ENCODE results near the gene TBKBP1.

Gene TBKBP1

DNA sequence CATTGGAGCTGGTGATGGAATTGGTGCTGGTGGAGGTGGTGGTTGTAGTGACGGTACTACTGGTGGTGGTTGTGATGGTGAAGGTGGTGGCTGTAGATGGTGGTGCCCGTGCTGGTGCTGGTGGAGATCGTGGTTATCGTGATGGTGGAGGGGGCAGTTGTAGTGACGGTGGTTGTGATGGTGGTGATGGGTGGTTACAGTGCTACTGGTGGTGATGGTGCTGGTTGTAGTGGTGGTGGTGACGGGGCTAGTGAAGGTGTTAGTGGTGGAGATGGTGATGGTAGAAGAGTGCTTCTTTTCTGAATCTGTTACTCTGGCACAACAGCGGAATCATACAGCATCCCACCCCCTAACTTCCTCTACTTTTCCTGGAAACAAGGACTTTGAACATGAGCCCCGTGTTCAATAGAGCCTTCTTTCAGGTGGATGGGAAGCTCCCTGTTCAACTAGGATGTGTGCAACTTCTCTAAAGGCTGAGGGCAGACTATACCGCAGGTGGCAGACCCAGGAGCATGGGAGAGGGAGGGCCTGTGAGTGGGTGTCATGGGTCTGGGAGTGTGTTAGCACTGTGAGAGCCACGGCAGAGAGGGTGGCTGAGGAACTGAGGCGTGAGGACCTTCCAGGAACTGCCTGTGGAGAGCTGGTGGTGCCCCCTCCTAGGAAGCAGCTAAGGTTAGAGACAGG is 47.3 kb downstream of the TBKBP1 start:
- ChIA-PET CTCF (interaction anchor here (0.7 to 3.6 kb wide), 5 partner anchors 9 to 43 kb away, joined by 3 to 14 read pairs (median 3); partner anchors contain the start of gene TBX21), POLR2A (no interaction called here)
- TF ChIP-seq, protein P1, sequence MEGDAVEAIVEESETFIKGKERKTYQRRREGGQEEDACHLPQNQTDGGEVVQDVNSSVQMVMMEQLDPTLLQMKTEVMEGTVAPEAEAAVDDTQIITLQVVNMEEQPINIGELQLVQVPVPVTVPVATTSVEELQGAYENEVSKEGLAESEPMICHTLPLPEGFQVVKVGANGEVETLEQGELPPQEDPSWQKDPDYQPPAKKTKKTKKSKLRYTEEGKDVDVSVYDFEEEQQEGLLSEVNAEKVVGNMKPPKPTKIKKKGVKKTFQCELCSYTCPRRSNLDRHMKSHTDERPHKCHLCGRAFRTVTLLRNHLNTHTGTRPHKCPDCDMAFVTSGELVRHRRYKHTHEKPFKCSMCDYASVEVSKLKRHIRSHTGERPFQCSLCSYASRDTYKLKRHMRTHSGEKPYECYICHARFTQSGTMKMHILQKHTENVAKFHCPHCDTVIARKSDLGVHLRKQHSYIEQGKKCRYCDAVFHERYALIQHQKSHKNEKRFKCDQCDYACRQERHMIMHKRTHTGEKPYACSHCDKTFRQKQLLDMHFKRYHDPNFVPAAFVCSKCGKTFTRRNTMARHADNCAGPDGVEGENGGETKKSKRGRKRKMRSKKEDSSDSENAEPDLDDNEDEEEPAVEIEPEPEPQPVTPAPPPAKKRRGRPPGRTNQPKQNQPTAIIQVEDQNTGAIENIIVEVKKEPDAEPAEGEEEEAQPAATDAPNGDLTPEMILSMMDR (IDR thresholded peaks at IDR 0.05; ENCODE audit: insufficient read depth, low read length, missing control alignments) = no peak
- no peak overlapping the region for H3K4me3 ChIP-seq (ENCODE audit: low read depth, low read length)
- DNase-seq (ENCODE audit: low read depth, low spot score) = no peak

DNA sequence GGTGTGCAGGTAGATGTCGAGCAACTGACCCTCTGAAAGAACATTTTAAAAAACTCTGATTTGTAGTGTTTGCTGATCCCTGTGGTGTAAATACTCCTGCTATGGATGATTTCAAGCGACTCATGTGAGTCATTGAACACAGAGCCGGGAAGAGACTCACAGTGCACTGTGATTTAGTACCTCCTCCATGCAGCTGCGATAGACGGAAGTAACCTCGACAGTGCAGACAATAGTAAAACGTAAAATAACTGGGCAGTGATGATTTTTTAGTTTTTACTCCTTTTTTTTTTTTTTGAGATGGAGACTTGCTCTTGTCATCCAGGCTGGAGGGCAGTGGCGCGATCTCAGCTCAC is 47.8 kb downstream of the TBKBP1 start:
- H3K4me3 ChIP-seq (ENCODE audit: low read depth, low read length) = no peak overlapping the region
- DNase-seq (ENCODE audit: low read depth, low spot score) = no peak
- POLR2A ChIA-PET = no interaction called here
- TF ChIP-seq, protein P1 (IDR thresholded peaks at IDR 0.05; ENCODE audit: insufficient read depth, low read length, missing control alignments) = no peak
- CTCF ChIA-PET = interaction anchor here (0.5 to 3.6 kb wide), 8 partner anchors 9 to 60 kb away, joined by 3 to 14 read pairs (median 3); partner anchors contain the start of gene TBX21

DNA sequence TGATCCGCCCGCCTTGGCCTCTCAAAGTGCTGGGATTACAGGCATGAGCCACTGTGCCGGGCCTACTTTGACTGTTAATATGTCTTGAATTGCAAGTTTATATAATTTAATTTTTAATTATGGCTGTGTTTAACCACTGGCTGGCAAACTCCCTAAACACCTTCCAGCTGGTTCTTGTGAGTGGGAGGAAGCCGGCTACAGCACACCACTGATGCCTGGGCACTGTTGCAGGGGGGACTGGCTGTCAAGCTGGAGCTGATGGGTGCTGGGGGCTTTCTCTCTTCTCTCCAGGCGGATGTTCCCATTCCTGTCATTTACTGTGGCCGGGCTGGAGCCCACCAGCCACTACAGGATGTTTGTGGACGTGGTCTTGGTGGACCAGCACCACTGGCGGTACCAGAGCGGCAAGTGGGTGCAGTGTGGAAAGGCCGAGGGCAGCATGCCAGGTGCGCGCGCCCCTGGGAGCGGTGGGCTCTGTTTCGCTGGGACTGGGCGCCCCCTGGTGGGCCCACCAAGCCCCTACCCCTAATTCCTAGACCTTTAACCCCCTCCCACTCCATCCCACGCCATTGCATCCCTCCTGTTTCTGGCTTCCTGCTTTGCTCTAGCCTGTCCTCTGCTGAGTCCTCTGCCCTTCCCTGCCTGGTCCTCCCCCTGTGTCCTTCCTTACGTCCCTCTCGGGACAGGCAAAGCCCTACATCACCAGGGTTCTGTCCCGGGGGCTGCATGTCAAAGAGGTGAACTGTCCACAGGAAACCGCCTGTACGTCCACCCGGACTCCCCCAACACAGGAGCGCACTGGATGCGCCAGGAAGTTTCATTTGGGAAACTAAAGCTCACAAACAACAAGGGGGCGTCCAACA is 48.6 kb downstream of the TBKBP1 start:
- ChIA-PET CTCF (interaction anchor here (0.5 to 3.6 kb wide), 6 partner anchors 10 to 61 kb away, joined by 3 to 14 read pairs (median 4); partner anchors contain the start of gene TBX21), POLR2A (no interaction called here)
- DNase-seq (ENCODE audit: low read depth, low spot score) = no peak
- H3K4me3 ChIP-seq (ENCODE audit: low read depth, low read length) = no peak overlapping the region
- TF ChIP-seq, protein P1 (IDR thresholded peaks at IDR 0.05; ENCODE audit: insufficient read depth, low read length, missing control alignments) = peak; percentile 30

DNA sequence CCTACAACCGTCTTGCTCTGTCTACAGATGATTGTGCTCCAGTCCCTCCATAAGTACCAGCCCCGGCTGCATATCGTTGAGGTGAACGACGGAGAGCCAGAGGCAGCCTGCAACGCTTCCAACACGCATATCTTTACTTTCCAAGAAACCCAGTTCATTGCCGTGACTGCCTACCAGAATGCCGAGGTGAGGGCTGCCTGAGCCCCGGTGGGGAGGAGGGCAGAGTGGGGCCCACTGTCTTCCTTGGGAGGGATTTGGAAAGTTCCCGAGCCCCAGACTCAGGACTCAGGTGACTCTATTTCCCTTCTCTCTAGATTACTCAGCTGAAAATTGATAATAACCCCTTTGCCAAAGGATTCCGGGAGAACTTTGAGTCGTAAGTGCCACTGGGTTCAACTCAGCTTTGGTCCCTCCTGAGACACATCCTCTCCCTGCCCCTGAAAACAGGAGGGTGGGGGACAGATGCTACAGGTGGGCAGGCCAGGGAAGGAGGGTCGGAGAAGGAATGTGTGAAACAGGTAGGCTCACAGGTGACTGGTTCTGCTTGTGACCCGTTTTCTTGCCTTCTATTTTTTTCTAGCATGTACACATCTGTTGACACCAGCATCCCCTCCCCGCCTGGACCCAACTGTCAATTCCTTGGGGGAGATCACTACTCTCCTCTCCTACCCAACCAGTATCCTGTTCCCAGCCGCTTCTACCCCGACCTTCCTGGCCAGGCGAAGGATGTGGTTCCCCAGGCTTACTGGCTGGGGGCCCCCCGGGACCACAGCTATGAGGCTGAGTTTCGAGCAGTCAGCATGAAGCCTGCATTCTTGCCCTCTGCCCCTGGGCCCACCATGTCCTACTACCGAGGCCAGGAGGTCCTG is 50.4 kb downstream of the TBKBP1 start:
- CTCF ChIA-PET = interaction anchor here (1.6 to 3.6 kb wide), 3 partner anchors 17 to 46 kb away, joined by 4 to 14 read pairs (median 9); no protein-coding TSS in a partner anchor
- POLR2A ChIA-PET = no interaction called here
- TF ChIP-seq, protein P1 (IDR thresholded peaks at IDR 0.05; ENCODE audit: insufficient read depth, low read length, missing control alignments) = no peak
- no peak overlapping the region for H3K4me3 ChIP-seq (ENCODE audit: low read depth, low read length)
- DNase-seq (ENCODE audit: low read depth, low spot score) = no peak

DNA sequence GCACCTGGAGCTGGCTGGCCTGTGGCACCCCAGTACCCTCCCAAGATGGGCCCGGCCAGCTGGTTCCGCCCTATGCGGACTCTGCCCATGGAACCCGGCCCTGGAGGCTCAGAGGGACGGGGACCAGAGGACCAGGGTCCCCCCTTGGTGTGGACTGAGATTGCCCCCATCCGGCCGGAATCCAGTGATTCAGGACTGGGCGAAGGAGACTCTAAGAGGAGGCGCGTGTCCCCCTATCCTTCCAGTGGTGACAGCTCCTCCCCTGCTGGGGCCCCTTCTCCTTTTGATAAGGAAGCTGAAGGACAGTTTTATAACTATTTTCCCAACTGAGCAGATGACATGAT is 51.0 kb downstream of the TBKBP1 start:
- DNase-seq (ENCODE audit: low read depth, low spot score) = no peak

More for the DNA sequence above, 51.0 kb downstream of the TBKBP1 start:
- CTCF ChIA-PET = interaction anchor here (1.6 to 3.6 kb wide), 2 partner anchors 17 to 46 kb away, joined by 4 to 9 read pairs; no protein-coding TSS in a partner anchor
- TF ChIP-seq, protein P1 (IDR thresholded peaks at IDR 0.05; ENCODE audit: insufficient read depth, low read length, missing control alignments) = no peak
- no peak overlapping the region for H3K4me3 ChIP-seq (ENCODE audit: low read depth, low read length)
- POLR2A ChIA-PET = no interaction called here

Measured in AG04449 (cell line).